Transverse colon (tissue), 4 donors: ENCODE results near the gene KCNK10.

ENCODE experiments used
- CTCF ChIP-seq, 5 experiments: fragments of 200-600 bp in 3 of 5; fragments of 450-650 bp in 2 of 5; sonication (generic) in 3 of 5; IDR thresholded peaks; 1 replicate in 2 of 5; 2 replicates in 3 of 5; pipeline ENCODE4 v1.5.1; 2016 to 2017; ENCODE audit warnings: antibody characterized with exemption in 5 of 5, inconsistent platforms in 3 of 5, mild to moderate bottlenecking in 2 of 5, moderate library complexity in 1 of 5
- EP300 ChIP-seq: sonication (generic); formaldehyde crosslinking; IDR thresholded peaks from one replicate; pipeline ENCODE4 v1.6.1; 2017; ENCODE audit warnings: antibody characterized with exemption, low read depth
- POLR2A ChIP-seq: fragments of 450-650 bp; IDR thresholded peaks from one replicate; pipeline ENCODE4 v1.6.1; 2016; ENCODE audit warnings: antibody characterized with exemption, mild to moderate bottlenecking, moderate library complexity
- POLR2AphosphoS5 ChIP-seq, 3 donors: sonication (generic); formaldehyde crosslinking; IDR thresholded peaks; one replicate each; pipeline ENCODE4 v1.6.1; 2016; ENCODE audit warnings: antibody characterized with exemption in 3 of 3

- TF ChIP-seq POLR2AphosphoS5 (IDR thresholded peaks at IDR 0.05) (no peak), CTCF (IDR thresholded peaks at IDR 0.05) (no peak), POLR2A (no peak), EP300 (no peak)
Observed at GRCh38 chr14:88340357-88340756, 17.3 kb upstream of the KCNK10 start.
